Measurements from ENCODE around the gene MDM2.

DNA sequence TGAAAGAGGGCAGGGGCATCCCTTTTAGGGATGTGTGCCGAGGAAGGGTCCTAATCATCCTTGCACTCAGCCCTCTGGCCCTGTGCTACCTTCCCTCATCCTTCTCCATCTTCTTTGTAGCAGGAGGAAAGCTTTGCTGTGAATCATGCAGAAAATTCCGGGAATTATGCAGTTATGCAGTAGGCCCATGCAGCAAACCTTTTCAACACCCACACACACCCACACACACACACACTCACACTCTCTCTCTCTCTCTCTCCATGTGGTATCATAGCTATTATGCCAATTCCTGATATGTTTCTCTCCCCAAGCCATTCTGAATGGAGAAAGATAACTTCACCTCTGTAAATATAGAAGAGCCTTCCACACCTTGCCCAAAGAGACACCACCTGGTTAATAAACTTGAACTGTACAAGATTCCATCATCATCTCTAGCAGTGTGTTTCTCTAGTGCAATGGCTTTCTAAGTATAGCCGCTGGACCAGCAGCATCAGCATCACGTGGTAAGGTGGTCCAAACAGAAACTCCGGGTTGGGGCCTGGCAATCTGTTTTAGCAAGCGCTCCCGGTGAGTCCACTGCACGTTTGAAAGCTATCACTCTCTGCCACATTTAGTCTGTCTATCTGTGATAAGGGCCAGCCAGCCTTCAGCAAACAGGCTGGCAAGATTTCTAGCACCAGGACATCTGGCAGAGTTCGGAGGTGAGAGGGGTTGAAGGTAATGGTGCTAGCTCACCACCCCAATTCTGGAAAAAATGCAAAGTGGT, 57.6 kb downstream of the MDM2 start:
- TF ChIP-seq POLR2A (IDR thresholded peaks at IDR 0.05; ENCODE audit: low read length) (no peak), GATA1 (IDR thresholded peaks at IDR 0.05; ENCODE audit: low read depth, low read length) (no peak)

Measured in erythroblast (primary cell).